SU-DHL-6 (cell line): Measurements from ENCODE around the gene CBLN3.

Experiments
- EZH2phosphoT487 ChIP-seq: fragments of 200-600 bp; sonication (generic), shearing (Covaris generic); conservative IDR thresholded peaks from 2 replicates; pipeline ENCODE4 v1.6.1; 2018; ENCODE audit warnings: mild to moderate bottlenecking, antibody characterized with exemption, low read length, moderate library complexity, mixed read lengths
- TF ChIP-seq, protein P1 (sequence below): fragments of 200-600 bp; sonication (generic); IDR thresholded peaks from one replicate; pipeline ENCODE4 v1.5.1; 2017; ENCODE audit warnings: antibody characterized with exemption, mild to moderate bottlenecking, low read length, moderate library complexity; ENCODE audit not compliant: insufficient read depth, poor library complexity, severe bottlenecking

DNA sequence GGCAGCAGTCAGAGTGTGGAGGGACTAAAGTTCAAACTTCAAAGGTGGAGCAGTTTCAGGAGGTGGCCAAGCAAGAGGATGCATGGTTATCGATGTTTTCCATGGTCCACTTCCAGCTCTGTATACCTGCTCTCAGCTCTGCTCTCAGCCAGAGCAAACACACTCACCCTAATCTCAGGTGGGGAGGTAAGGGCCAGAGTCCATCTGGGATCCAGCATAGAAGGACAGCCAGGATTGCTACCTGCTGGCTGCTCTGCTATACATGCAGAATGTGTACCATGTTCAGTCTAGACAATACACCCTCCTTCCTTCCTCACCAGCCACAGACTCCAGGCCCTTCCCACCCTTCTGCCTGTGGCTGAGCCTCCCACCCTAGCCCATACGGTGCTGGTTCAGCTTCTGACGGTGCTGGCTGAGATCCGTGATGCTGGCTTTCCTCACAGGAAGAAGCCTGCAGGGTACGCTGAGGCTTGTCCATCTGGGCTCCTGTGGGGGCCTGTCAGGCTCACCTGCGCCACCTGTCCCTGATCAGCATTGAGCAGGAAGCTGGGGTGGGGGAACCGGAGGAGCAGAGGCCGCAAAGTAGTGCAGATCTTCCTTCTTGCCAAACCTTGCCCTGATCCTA lies 2.4 kb downstream of the CBLN3 start:
- TF ChIP-seq, protein P1, sequence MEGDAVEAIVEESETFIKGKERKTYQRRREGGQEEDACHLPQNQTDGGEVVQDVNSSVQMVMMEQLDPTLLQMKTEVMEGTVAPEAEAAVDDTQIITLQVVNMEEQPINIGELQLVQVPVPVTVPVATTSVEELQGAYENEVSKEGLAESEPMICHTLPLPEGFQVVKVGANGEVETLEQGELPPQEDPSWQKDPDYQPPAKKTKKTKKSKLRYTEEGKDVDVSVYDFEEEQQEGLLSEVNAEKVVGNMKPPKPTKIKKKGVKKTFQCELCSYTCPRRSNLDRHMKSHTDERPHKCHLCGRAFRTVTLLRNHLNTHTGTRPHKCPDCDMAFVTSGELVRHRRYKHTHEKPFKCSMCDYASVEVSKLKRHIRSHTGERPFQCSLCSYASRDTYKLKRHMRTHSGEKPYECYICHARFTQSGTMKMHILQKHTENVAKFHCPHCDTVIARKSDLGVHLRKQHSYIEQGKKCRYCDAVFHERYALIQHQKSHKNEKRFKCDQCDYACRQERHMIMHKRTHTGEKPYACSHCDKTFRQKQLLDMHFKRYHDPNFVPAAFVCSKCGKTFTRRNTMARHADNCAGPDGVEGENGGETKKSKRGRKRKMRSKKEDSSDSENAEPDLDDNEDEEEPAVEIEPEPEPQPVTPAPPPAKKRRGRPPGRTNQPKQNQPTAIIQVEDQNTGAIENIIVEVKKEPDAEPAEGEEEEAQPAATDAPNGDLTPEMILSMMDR: no peak
- TF ChIP-seq EZH2phosphoT487: no peak
